ENCODE measurements around the gene LEF1.

Gene LEF1

DNA sequence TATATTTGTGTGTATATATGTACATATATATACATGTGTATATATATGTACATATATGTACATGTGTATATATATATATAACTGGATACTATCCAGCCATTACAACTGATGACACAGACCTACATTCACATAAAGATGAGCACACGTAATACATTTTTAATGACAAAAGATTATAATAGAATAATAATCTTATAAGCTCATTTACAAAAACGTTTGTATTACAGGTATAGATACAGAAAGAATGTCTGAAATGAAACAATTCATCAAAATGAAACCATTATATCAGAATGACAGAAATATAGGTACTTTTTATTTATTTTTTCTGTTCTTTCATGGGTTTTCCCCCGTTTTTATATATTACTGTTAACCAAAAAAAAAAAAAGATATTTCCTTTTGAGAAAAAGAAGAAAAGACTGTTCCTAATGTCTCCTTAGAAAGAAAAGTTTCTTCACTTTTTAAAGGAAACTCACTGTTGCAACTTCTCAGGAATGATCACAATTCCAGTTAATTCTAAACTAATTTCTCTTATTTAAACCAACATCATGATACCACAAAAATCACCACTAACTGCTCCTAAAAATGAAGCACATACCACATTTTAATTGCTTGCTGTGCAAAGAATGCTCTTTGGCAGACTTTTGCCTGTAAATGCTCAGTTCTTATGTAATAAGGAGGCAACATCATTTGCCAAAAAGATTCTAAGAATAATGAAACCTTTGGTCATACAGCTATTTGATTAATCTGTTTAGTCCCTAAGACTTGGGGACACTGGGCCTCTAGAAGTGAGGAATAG is 18.9 kb downstream of the LEF1 start:
- DNase-seq: no peak
- TF ChIP-seq GATA1 (IDR thresholded peaks at IDR 0.05; ENCODE audit: low read depth, low read length): no peak
- no peak for TF ChIP-seq POLR2A (IDR thresholded peaks at IDR 0.05; ENCODE audit: low read length)

DNA sequence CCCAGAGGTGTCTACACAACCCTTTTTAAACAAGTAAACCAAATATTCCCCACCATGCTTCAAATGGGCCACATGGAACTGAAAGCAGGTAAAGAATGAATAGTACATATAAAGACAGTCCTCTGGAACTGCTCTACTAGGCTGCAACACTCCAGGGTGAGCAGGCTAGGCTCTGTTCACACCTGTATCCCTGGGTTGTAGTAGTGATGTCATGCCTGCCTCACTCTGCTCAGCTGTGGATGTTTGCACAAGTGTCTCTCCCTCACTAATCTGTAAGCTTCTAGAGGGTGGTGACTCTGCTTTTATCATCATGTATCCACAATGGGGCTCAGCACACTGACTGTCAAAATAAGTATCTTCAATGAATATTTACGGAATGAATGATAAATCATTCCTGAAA is 20.4 kb downstream of the LEF1 start:
- DNase-seq: no peak

DNA sequence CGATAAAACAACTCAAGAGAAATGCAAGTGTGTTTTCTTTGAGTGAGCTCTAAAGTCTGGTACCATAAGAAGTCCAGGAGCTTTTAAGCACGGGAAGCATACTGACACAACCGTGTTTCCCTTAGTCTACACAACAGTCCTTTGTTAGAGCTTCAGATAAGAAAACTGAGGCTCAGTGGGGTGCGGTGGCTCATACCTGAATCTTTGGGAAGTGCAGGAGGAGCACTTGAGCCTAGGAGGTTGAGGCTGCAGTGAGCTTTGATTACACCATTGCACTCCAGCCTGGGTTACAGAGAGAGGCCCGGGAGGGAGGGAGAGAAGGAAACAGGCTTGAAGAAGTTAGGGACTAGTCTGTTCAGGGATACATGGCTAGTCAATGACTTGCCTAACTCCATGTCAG is 21.9 kb downstream of the LEF1 start:
- no peak for DNase-seq

More for the DNA sequence above, 20.4 kb downstream of the LEF1 start:
- TF ChIP-seq POLR2A (IDR thresholded peaks at IDR 0.05; ENCODE audit: low read length) (no peak), GATA1 (IDR thresholded peaks at IDR 0.05; ENCODE audit: low read depth, low read length) (no peak)

DNA sequence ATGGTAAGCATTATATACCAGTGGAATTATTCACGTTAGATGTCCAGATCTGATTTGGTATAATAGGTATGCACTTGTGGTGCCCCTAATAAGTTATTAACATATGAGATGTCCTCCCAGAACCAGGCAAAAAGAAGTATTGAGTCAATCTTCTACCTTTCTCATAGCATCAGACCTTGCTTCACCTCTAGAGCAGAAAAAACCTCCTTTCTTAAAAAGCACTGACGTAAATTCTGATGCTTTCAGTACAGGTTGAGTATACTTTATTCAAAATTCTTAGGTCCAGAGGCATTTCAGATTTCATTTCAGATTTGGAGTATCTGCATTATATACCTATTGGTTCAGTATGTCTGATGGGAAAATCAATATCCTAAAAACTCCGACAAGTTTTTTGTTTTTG is 22.4 kb downstream of the LEF1 start:
- DNase-seq: no peak
- TF ChIP-seq GATA1 (IDR thresholded peaks at IDR 0.05; ENCODE audit: low read depth, low read length) (no peak), POLR2A (IDR thresholded peaks at IDR 0.05; ENCODE audit: low read length) (no peak)

More for the DNA sequence above, 21.9 kb downstream of the LEF1 start:
- no peak for TF ChIP-seq GATA1 (IDR thresholded peaks at IDR 0.05; ENCODE audit: low read depth, low read length)
- TF ChIP-seq POLR2A (IDR thresholded peaks at IDR 0.05; ENCODE audit: low read length): no peak

DNA sequence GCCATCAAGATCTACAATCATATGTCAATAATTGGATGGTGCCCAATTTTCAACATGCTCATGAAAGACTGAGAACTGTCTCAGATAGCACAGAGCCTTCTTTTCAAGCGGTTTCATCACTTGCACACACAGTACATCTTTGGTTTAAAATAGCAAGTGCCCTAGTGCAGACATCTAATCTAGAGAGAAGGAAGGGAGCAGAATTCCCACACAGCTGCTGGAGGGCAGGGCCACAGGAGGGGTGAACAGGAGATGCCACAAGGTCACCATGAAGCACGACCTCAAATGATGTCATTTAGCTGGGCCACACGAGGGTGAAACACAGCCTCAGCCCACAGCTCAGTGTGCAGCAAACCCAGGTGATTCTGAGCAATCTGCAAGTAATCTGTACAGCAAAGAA is 24.3 kb downstream of the LEF1 start:
- TF ChIP-seq POLR2A (IDR thresholded peaks at IDR 0.05; ENCODE audit: low read length) (no peak), GATA1 (IDR thresholded peaks at IDR 0.05; ENCODE audit: low read depth, low read length) (no peak)
- DNase-seq: peak; percentile 4 to 7

DNA sequence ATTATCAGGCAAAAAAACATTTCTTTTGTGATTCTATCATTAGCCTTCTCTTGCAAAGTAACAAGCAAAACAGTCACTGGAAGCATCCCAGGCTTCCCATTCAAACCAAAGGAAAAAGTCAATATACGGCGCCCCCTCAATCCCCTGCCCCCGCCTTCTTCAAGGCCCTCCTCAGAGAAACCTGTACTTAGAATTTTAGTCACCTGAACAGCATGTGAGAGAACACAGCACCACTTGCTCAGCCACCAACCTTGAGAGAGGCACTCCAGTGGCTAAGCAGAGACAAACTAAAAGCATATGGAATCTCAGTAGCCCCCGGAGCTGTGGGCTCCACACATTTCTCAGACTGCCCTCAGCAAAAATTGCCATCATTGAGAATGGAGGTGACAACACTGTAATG is 25.2 kb downstream of the LEF1 start:
- no peak for DNase-seq
- TF ChIP-seq GATA1 (IDR thresholded peaks at IDR 0.05; ENCODE audit: low read depth, low read length): no peak
- no peak for TF ChIP-seq POLR2A (IDR thresholded peaks at IDR 0.05; ENCODE audit: low read length)

DNA sequence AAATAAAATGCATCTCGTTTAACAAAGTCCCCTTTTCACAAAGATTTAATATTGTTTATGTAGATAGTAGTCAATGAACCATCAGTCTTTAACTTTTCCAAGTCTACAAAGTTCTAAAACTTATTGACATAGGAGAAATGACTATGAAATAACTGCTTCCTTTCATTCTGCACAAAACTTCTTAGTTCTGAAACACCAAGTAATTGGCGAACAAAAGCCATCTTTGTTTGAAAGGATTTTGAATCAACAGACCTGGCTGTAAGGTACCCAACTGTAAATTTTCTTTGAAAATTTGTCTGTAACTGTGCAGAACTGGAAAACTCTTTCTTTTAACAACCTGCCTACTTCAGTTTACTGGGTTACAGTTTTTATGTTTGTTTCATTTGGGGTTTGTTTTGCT is 25.9 kb downstream of the LEF1 start:
- TF ChIP-seq POLR2A (IDR thresholded peaks at IDR 0.05; ENCODE audit: low read length) (no peak), GATA1 (IDR thresholded peaks at IDR 0.05; ENCODE audit: low read depth, low read length) (no peak)
- no peak for DNase-seq

DNA sequence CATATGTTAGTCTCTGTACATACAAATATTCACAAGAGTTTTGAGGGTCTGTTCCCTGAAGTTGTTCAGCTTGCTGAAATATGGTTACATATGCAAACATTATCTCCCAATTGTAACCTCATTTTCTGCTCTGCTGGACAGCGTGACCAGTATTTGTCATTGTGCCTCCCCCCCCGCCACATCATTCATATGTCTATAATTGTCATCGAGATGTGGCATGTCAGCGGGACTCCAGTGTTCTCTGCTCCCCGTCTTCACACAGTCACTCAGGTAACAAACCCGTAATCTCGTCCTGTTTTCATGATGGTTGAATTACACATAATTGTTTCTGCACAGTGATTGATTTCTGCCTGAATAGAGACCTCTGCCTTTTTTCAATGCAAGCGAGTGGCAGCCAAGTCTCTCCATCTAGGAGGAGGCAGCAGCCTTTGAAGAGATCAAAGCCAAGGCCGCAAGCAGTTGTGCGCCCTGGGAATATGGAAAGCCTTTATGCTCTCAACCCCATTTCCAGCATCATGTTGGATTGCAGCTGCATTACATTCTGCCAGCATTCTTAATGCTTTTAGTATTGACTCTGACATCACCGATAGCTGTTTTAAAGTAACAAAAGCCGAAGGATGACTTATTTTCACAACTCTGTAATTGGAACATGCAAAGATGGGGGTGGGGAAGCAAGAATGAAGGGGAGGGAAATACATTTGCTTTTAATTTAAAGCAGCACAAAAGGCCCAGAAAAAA is 27.4 kb downstream of the LEF1 start:
- no peak for DNase-seq
- TF ChIP-seq GATA1 (IDR thresholded peaks at IDR 0.05; ENCODE audit: low read depth, low read length): no peak
- TF ChIP-seq POLR2A (IDR thresholded peaks at IDR 0.05; ENCODE audit: low read length): no peak

DNA sequence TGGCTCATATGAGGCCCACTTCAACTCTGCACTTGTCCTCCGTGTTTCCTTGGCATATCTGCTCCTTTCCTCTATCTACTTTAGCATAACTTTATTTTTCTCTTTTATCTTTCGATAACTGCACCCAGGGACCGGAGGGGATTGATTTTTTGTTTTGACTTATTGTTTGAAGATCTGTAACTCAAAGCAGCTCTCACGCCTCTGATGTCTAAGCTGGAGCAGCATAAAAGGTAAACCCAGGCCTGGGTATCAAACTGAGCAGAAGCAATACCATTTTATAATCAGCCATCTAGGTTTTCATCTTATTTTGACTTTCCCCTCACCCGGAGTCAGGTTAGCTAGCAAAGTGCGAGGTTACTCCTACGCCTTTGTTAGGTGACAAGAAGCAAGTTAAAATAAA is 28.4 kb downstream of the LEF1 start:
- no peak for TF ChIP-seq POLR2A (IDR thresholded peaks at IDR 0.05; ENCODE audit: low read length)
- no peak for TF ChIP-seq GATA1 (IDR thresholded peaks at IDR 0.05; ENCODE audit: low read depth, low read length)
- DNase-seq: no peak

DNA sequence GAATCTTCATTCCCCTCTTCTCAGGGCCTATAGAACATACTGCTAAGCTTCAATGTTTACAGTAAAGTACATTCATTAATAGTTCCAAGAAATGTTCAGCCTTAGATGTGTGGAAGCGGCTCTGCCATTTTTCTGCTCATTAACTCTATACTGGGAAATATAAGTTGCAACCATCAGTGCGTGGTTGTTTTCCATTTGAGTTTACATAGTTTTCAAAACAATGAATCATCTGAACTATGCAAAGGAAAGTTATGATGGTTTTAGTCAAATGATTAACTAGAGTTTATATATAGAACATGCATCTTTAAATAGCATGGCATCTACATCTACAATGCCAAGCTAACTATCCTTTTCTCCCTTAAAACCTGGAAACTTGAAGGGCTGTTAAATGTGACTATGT is 29.6 kb downstream of the LEF1 start:
- no peak for DNase-seq
- TF ChIP-seq GATA1 (IDR thresholded peaks at IDR 0.05; ENCODE audit: low read depth, low read length) (no peak), POLR2A (IDR thresholded peaks at IDR 0.05; ENCODE audit: low read length) (no peak)

DNA sequence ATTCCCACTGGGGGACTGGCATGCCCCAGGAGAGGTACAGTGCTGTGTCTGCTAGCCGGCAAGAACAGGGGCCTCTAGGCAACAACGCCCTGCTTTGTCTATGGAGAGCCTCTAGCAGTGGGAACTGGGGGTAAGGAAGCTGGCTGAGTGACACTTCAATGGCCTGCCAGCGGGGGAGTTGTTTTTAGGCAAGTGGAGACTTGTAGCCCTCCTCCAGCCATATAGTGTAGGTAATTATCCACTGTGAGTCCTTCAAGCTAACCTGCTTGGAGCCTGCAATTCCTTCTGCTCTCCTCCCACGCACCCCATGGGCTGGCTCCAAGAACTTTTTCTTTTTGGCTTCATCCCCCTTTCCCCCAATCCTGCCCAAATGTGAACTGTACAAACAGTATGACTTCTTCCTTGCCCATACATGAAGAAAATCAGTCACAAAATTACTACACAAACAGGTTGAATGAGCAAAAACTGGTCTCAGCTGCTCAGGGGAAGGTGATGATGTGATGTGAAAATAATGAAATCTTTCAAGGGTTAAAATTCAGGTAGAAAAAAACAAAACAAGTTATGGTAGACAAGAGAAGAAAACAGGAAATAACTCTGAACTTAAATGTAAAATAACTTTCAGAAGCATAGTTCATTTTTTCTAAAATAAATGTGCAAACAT is 33.1 kb downstream of the LEF1 start:
- peak in 1 of 2 experiments; percentile 6 for DNase-seq
- TF ChIP-seq GATA1 (IDR thresholded peaks at IDR 0.05; ENCODE audit: low read depth, low read length) (no peak), POLR2A (IDR thresholded peaks at IDR 0.05; ENCODE audit: low read length) (no peak)

DNA sequence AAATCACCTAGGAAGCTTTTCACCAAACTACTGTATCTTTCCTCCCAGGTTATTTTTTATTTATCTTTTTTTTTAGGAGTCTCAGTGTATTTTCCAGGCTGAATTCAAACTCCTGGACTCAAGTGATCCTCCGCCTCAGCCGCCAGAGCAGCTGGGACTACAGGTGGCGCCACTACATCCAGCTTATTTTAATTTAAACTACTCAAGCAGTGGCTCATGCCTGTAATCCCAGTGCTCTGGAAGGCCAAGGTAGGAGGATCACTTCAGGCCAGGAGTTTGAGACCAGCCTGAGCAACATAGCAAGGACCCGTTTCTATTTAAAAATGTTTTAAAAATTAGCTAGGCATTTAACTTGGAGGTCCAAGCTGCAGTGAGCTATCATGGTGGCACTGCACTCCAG is 37.8 kb downstream of the LEF1 start:
- DNase-seq: peak; percentile 4 to 6
- no peak for TF ChIP-seq POLR2A (IDR thresholded peaks at IDR 0.05; ENCODE audit: low read length)
- no peak for TF ChIP-seq GATA1 (IDR thresholded peaks at IDR 0.05; ENCODE audit: low read depth, low read length)

DNA sequence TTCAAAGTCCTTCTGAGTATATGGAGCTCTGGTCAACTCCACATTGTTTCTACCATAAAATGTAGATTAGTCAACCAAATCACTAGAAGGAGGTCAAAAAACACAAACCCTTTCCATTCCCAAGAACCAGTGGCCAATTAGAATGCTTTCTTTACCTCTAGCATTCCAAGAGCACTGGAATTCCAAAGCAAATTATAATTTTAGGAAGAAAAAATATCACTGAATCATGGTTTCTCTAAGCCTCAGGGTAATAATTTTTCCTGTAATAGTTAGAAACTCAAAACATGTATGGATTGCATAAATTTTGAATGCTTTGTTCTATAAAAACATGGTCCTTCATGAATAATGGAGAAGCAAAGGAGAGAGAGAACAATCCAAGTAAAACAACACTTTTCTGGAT is 39.5 kb downstream of the LEF1 start:
- TF ChIP-seq POLR2A (IDR thresholded peaks at IDR 0.05; ENCODE audit: low read length) (no peak), GATA1 (IDR thresholded peaks at IDR 0.05; ENCODE audit: low read depth, low read length) (no peak)
- no peak for DNase-seq

DNA sequence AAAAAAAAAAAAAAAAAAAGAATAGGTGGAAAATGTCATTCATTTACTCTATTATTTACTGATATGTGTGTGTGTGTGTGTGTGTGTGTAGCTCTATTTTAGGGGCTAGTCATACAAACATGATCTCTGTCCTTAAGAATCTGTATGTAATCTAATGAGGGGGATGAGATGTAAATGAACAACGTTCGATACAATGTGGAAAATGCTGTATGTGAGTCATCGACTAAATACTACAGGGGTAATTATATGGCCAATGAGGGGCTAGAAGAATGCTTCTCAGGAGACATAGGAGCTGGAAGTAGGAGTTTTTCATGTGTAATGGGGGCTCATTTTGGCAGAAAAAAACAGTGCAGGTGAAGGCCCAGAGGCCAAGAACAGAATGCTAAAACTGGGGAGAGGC is 41.9 kb downstream of the LEF1 start:
- TF ChIP-seq POLR2A (IDR thresholded peaks at IDR 0.05; ENCODE audit: low read length) (no peak), GATA1 (IDR thresholded peaks at IDR 0.05; ENCODE audit: low read depth, low read length) (no peak)

More for the DNA sequence above, 41.9 kb downstream of the LEF1 start:
- DNase-seq: no peak
